H7 (cell line): ENCODE results near the gene GALNT1. TPM values are rescaled to one million over a fixed set of nuclear protein-coding genes. Genes with fewer than 3 reads are reported as not detected.
"Not testable (repeated sequence)": the region's sequence is repeated elsewhere in the genome, so short reads cannot be mapped to it uniquely, and the experiment has no call there.

Source experiments
- DNase-seq: peaks from one replicate; pipeline ENCODE4 v3.0.0; 2012
- H3K27me3 ChIP-seq: 2 replicates; pipeline ENCODE4 v1.6.0; 2011; ENCODE audit warnings: mild to moderate bottlenecking, low read length; ENCODE audit not compliant: control insufficient read depth, insufficient read depth
- H3K36me3 ChIP-seq: replicated peaks from 2 replicates; pipeline ENCODE4 v1.5.1; 2011; ENCODE audit warnings: low read length; ENCODE audit not compliant: control insufficient read depth, insufficient read depth
- H3K4me3 ChIP-seq: 2 replicates; pipeline ENCODE4 v1.5.1; 2011; ENCODE audit warnings: low read depth, mild to moderate bottlenecking, control low read depth, low read length, moderate library complexity; ENCODE audit not compliant: insufficient read depth
- total RNA-seq: library from RNA; depleted of rRNA; stranded (reverse); fragments of >200 nt; shearing (Covaris generic); gene quantifications from 2 replicates; pipeline ENCODE4 v1.2.3, GENCODE V29; 2014

GALNT1 gene
- total RNA-seq, 1 experiment from 2014 or later = 83.3 TPM

DNA sequence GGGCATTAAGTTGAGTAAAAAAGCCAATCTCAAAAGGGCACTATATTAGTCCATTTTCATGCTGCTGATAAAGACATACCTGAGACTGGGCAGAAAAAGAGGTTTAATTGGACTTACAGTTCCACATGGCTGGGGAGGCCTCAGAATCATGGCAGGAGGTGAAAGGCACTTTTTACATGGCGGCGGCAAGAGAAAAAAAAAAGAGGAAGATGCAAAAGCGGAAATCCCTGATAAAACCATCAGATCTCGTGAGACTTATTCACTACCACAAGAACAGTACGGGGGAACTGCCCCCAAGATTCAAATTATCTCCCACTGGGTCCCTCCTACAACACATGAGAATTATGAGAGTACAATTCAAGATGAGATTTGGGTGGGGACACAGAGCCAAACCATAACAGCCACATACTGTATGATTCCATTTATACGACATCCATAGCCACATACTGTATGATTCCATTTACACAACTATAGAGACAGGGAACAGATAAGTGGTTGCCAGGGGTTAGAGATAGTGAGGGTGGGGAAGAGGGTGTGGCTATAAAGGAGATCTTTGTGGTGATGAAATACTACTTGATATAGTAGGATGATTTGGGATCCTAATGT, 5.2 kb upstream of the GALNT1 start:
- DNase-seq, H3K36me3 ChIP-seq, H3K4me3 ChIP-seq, H3K27me3 ChIP-seq: not testable (repeated sequence)

DNA sequence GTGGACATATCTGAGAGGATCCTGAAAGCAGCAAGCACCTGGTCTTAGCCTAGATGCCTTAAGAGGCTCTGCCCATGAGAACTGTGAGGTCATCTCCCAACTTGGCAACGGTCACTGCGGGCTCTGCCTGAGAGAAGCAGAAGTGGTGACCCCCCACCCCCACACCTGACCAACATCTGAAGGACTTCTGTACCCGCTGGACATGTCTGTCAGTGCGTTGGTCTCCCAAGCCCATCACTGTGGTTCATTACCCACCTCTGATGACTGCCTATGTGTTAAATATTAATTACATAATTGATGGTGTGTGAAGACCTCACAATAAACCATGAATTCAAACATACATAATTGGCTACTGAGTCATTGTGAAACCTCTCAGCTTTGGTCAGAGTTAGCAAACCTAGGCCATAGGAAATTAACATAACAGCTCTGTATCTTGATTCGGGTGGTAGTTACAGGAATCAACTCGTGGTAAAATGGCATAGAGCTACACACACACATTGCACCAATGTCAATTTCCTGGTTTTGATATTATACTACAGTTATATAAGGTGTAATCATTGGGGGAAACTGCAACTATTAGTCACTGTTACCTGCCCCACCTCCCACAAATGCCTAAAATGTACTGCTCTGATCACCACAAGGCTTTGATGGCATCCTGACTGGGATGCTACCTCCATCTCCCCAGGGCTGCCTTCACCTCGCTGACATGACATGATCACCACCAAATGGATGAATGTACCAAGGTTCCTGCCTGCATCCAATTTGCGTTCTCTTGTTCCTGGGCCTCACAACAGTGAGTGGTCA, 4.3 kb upstream of the GALNT1 start:
- H3K4me3 ChIP-seq = no peak overlapping the region
- no peak for DNase-seq
- H3K27me3 ChIP-seq = peaks cover 4% of the 10 kb centered on the region
- no peaks in the 10 kb centered on the region for H3K36me3 ChIP-seq

DNA sequence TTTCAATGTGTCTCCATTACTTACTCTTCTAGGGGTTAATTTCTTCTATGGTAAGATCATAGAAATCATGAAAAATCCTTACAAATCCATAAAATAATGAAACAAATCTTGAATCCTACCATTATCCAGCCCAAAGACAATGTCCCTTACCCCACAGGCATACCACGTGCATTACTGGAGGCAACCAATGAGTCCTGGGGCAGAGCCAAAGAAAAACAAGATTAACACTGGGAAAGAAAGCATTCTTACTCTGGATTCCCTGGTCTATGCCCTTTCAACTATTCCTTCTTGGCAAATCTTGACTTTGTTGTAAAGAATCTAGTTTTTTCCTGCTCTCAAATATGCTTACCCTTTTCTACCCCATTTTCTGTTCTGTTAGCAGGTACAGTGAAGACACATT, 3.1 kb upstream of the GALNT1 start:
- H3K4me3 ChIP-seq = no peak overlapping the region
- DNase-seq = no peak

DNA sequence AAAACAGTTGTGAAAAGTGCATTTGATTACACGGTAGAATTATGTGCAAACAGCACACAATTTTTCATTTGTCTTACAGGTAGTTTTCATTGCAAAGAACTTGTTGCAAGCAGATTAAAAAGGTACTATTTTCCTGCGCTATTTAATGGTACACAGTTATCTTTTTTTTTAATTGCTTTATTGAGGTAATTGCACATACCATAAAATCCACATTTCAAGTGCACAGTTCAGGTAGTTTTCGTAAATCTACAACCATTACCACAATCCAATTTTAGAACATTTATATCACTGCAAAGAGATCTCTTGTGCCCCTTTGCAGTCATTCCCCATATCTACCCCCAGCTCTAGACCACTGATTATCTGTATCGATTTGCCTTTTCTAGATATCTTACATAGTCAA, 2.6 kb upstream of the GALNT1 start:
- Histone ChIP-seq H3K27me3 (peaks cover 4% of the 10 kb centered on the region), H3K36me3 (no peaks in the 10 kb centered on the region), H3K4me3 (no peak overlapping the region)
- no peak for DNase-seq

More for the DNA sequence above, 3.1 kb upstream of the GALNT1 start:
- H3K27me3 ChIP-seq = peaks cover 4% of the 10 kb centered on the region
- H3K36me3 ChIP-seq = no peaks in the 10 kb centered on the region

DNA sequence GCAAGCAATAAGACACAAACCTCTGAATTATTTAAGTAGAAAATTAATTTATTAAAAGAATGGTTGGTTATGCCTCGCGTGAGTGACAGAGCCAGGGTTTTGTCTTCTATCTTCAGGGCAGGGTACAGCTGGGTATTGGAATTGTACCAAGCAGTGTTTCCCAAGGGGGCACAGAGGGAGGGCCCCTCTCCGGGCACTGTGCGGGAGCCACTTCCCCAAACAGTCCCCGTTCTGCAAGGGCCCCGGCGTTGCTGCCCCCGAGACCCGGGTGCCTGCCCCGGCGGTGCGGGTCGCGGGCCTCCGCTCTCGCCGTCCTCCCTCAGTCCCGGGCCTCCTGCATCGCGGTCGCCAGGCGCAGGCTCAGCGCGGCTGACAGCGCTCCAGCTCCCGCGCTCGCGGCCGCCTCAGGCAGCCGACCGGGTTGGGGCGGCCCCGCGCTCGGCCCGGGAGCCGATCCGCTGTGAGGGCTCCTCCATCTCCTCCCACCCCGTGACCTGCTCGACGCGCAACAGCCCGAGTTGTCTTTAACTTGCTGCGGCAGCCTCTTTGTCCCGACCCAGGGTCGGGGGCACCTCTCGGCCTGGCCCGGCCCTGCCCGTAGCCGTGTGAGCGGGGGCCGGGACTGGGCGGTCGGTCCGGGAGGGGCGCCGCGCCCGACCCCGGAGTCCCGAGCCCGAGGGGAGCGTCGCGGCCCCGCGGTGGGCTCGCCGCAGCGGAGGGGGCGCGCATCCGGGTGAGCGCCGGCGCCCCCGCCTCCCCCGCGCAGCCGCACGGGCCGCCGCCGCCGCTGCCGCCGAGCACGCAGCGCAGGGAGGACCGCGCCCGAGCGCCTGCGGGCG, 620 bp upstream of the GALNT1 start:
- H3K4me3 ChIP-seq = peak overlapping the region; percentile 76
- peak; percentile 86 for DNase-seq
- no peaks in the 10 kb centered on the region for H3K36me3 ChIP-seq
- H3K27me3 ChIP-seq = peaks cover 4% of the 10 kb centered on the region

DNA sequence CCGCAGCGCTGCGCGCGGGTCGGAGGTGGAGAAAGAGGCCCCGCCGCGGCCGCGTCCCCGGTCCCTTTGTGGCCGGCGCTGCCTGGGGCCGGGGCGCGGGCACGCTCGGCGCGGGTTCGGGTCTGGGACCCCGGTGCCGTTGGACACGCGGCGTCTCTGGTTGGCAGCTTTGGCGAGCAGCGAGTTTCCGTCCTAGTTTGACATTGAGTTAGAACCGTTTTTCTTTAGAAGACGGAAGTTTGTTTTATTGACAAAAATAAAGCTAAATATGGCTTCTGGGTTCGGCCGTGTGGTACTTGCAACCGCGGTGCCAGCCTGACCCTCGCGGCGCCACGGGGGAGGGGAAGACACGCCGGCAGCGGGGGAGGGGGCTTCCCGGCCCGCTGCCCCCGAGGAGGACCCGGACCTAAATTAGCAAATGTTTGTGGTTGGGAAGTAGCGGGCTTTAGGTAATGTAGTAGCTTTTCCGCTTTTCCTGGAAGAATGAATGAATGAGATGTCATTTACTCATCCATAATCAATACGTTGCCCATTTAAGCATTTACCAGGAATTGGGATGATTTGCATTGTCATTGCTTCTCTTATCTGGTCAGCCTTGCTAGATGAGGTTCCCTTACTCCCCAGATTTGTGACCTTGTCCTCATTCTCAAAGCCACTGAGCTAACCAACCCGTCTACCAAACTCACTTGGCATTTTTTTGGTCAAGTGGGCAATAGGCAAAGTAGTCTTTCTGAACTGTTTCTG, 530 bp downstream of the GALNT1 start:
- peak overlapping the region; percentile 70 for H3K4me3 ChIP-seq
- H3K27me3 ChIP-seq = peaks cover 4% of the 10 kb centered on the region
- H3K36me3 ChIP-seq = no peaks in the 10 kb centered on the region
- DNase-seq = peak; percentile 68

DNA sequence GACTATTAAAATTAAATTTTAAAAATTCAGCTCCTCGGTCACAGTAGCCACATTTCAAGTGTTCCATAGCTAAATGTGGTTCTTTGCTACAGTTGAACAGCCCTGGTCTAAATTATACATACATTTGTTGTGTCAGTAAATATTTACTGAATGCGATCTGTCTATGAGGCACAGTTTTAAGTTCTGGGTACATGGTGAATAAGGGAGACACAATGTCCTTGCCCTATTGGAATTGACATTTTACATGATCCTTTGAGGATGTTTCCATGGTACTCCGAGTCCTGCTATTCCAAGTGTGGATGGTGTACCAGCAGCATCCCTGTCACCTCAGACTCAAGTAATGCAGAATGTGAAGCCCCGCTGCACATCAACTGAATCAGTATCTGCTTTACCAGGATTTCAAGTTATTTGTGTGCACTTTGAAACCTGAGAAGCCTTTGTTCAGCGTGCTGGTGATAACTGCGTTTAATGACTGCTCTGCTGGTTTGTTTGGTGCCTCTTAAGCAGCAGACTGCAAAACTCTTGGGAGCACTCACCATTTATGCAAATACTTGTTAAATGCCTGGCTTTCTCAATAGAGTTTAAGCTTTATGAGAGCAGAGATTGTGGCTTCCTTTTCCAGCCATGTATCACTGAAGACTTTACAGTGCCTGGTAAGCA, 1.5 kb downstream of the GALNT1 start:
- Histone ChIP-seq H3K4me3 (no peak overlapping the region), H3K36me3 (no peaks in the 10 kb centered on the region), H3K27me3 (peaks cover 4% of the 10 kb centered on the region)
- no peak for DNase-seq

DNA sequence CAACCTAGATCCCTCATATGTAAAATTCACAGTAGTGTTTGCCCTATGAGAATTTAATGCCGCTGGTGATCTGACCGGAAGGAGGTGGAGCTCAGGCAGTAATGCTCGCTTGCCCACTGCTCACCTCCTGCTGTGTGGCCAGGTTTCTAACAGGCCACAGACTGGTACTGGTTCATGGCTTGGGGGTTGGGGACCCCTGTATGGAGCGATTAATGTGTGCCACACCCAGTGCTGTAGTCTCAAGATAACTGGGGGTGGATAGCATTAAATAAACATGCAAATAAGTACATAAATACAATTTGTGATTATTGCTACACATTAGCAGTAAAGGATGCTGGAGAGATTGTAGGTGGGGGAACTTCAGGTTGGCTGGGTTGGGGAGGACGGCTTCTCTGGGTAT, 3.2 kb downstream of the GALNT1 start:
- H3K4me3 ChIP-seq = no peak overlapping the region

DNA sequence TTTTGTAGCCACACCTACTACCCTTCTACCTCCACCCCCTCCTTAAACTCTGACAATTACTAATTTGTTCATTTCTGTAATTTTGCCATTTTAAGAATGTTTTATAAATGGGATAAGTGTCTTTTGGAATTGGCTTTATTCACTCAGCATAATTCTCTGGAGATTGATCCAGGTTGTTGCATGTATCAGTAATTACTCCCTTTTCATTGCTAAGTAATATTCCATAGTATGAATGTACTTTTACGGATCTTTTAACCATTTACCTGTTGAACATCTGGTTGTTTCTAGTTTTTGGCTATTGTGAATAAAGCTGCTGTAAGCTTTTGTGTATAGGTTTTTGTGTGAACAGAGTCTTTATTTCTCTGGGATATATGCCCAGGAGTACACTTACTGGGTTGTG, 4.1 kb downstream of the GALNT1 start:
- Histone ChIP-seq H3K4me3 (no peak overlapping the region), H3K27me3 (no peaks in the 10 kb centered on the region), H3K36me3 (no peaks in the 10 kb centered on the region)
- DNase-seq = no peak

More for the DNA sequence above, 3.2 kb downstream of the GALNT1 start:
- H3K27me3 ChIP-seq = peaks cover 4% of the 10 kb centered on the region
- DNase-seq = no peak
- H3K36me3 ChIP-seq = no peaks in the 10 kb centered on the region

DNA sequence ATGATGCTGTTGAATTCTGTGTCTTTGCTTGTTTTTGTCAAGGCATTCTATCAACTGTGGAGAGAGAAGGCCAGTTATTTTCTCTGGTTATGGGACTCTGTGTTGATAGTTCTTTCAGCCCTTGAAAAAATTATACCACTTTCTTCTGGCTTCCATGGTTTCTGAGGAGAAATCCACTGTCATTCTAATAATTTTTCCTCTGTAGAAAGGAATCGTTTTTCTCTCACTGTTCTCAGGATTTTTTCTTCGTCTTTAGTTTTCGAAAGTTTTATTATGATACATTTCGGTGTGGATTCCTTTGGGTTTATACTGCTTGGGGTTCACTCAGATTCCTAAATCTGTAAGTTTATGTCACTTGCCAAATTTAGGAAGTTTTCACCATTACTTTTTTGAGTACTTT, 6.6 kb downstream of the GALNT1 start:
- Histone ChIP-seq H3K36me3 (no peaks in the 10 kb centered on the region), H3K27me3 (no peaks in the 10 kb centered on the region), H3K4me3 (no peak overlapping the region)
- DNase-seq = no peak

DNA sequence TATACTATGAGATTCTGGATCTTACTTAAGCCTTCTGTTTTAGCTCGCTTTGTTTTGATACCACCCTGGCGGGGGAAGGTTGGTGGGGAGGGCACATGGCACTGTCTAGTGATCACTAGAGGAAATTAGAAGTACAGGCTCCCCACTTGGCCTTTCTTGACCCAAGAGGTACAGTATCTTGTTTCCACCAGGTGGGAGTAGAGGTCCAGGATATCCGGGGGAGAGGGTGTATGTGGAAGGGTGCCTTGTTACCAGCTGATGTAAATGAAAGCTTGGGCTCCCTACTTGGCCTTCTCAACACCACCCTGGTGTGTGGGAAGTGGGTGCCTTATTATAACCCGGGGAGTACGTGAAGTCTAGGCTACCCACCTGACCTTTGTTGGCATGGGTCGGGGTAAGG, 7.5 kb downstream of the GALNT1 start:
- Histone ChIP-seq H3K27me3 (no peaks in the 10 kb centered on the region), H3K36me3 (no peaks in the 10 kb centered on the region), H3K4me3 (no peak overlapping the region)
- peak; percentile 68 for DNase-seq

DNA sequence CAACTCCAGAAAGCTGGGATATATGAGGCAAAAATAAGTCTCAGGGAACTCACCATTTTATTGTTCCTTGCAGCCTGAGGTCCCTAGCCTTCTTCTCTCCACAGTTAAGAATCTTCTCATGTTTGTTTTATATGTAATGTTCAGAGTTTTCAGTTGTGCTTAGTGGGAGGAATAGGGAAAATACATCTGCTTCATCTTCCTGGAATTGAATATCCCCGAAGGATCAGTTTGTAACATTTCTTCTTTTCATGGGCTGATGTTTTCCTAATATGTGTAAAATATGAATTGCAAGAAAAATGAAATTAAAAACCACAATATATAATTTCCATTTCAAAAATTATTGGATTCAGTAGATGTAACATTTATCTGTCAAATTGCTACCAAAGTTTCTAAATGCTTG, 8.0 kb downstream of the GALNT1 start:
- Histone ChIP-seq H3K36me3 (no peaks in the 10 kb centered on the region), H3K27me3 (no peaks in the 10 kb centered on the region), H3K4me3 (no peak overlapping the region)
- DNase-seq = no peak

DNA sequence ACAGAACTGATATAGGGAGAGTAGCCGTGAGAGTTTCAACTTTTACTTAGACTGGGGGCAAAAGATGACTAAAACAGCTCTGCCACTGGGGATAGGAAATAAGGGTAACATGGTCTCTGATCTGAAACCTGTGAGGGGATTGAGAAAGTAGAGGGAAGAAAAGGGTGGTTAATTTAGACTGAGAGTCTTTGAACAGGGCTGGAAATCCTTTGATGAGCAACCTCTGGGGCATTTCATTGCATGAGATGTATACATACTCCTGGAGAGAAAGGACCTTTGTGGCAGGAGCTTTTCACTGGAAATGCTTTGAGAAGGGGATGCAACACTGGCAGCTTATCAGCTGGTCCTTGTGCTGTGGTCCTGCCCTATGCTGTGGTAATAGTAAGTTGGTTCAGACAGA, 9.4 kb downstream of the GALNT1 start:
- no peak for DNase-seq

DNA sequence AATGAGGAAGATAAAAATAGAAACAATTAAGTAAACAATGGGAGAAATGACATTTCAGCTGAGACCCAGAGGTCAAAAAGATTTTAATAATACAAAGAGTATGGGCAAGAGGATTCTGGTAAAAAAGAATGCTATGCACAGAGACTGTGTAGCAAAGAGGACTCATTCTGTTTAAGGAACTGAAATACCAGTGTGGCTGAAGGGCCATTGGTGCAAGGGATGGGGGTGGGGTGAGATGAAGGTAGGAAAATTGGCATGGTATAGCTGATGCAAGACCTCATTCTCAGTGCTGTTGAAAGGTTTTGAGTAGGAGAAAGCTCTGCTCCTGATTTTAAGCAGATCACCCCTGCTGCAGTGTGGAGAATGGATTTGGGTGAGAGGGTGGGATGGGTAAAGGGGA, 10.8 kb downstream of the GALNT1 start:
- Histone ChIP-seq H3K36me3 (no peaks in the 10 kb centered on the region), H3K27me3 (no peaks in the 10 kb centered on the region), H3K4me3 (no peak overlapping the region)

More for the DNA sequence above, 9.4 kb downstream of the GALNT1 start:
- no peak overlapping the region for H3K4me3 ChIP-seq
- H3K27me3 ChIP-seq = no peaks in the 10 kb centered on the region
- no peaks in the 10 kb centered on the region for H3K36me3 ChIP-seq

More for the DNA sequence above, 10.8 kb downstream of the GALNT1 start:
- DNase-seq = no peak
